ENCODE results near the gene NCKAP1. TPM values are rescaled to one million over a fixed set of nuclear protein-coding genes. Genes with fewer than 3 reads are reported as not detected.

Gene NCKAP1
- total RNA-seq, 1 experiment from 2014 or later, result 115 TPM

- ChIA-PET RAD21 (ENCODE audit: low non-redundant PET in 1 of 2, low total read pairs in 2 of 2, uncharacterized antibody in 2 of 2, unreplicated experiment in 2 of 2) (no interaction called here), CTCF (no interaction called here), POLR2A (no interaction called here)
- H3K79me2 ChIP-seq (ENCODE audit: insufficient read depth, low read length), result no peaks in the 10 kb centered on the region
- H3K9me2 ChIP-seq (ENCODE audit: insufficient read depth), result no peaks in the 10 kb centered on the region
- no peak for ATAC-seq
- no peak overlapping the region for H3K27ac ChIP-seq (ENCODE audit: low read depth, low read length)
- peak overlapping the region; percentile 60 for H2AFZ ChIP-seq (ENCODE audit: low read depth, low read length, poor library complexity, severe bottlenecking)
- H3K4me2 ChIP-seq (ENCODE audit: low read length), result no peak overlapping the region
- H3K9ac ChIP-seq (ENCODE audit: low read length), result no peak overlapping the region
- intact Hi-C loops (cut with micrococcal nuclease), result no loop called here
- peaks cover 0 to 10% of the 10 kb centered on the region in 2 experiments; a peak in 2 of 4 replicates for H3K4me1 ChIP-seq (ENCODE audit: control insufficient read depth in 1 of 2, insufficient read depth in 2 of 2, low read length in 2 of 2)
- DNase-seq (ENCODE audit: low read depth, low spot score), result no peak
- BruUV-seq (replicated peaks), result no TSS peak
- TF ChIP-seq ATF3 (IDR thresholded peaks at IDR 0.05), result no peak
- TF ChIP-seq ZFX (IDR thresholded peaks at IDR 0.05), result no peak
- no peak for TF ChIP-seq SIN3A (IDR thresholded peaks at IDR 0.05; ENCODE audit: low read depth)
- TF ChIP-seq, protein P1, sequence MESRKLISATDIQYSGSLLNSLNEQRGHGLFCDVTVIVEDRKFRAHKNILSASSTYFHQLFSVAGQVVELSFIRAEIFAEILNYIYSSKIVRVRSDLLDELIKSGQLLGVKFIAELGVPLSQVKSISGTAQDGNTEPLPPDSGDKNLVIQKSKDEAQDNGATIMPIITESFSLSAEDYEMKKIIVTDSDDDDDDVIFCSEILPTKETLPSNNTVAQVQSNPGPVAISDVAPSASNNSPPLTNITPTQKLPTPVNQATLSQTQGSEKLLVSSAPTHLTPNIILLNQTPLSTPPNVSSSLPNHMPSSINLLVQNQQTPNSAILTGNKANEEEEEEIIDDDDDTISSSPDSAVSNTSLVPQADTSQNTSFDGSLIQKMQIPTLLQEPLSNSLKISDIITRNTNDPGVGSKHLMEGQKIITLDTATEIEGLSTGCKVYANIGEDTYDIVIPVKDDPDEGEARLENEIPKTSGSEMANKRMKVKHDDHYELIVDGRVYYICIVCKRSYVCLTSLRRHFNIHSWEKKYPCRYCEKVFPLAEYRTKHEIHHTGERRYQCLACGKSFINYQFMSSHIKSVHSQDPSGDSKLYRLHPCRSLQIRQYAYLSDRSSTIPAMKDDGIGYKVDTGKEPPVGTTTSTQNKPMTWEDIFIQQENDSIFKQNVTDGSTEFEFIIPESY (IDR thresholded peaks at IDR 0.05; ENCODE audit: extremely low read depth, insufficient replicate concordance, low read length), result no peak
- TF ChIP-seq SP1 (IDR thresholded peaks at IDR 0.05; ENCODE audit: low read depth), result no peak
- no peak for TF ChIP-seq FOSL1 (IDR thresholded peaks at IDR 0.05; ENCODE audit: low read depth)
- TF ChIP-seq, protein P2, sequence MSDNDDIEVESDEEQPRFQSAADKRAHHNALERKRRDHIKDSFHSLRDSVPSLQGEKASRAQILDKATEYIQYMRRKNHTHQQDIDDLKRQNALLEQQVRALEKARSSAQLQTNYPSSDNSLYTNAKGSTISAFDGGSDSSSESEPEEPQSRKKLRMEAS (IDR thresholded peaks at IDR 0.05), result no peak
- H3K27me3 ChIP-seq (ENCODE audit: insufficient read depth, low read length), result no peaks in the 10 kb centered on the region
- H3K9me3 ChIP-seq (ENCODE audit: control insufficient read depth in 1 of 2, insufficient read depth in 1 of 2, low read depth in 1 of 2, low read length in 2 of 2), result no peaks in the 10 kb centered on the region
- H4K20me1 ChIP-seq (ENCODE audit: insufficient read depth), result no peaks in the 10 kb centered on the region
- H3K36me3 ChIP-seq (ENCODE audit: control insufficient read depth in 1 of 2, insufficient read depth in 2 of 2, low read length in 2 of 2), result no peaks in the 10 kb centered on the region
- no peak overlapping the region for H3K4me3 ChIP-seq (replicated peaks in 1 of 2; ENCODE audit: low read depth in 1 of 2, low read length in 2 of 2)
Observed at GRCh38 chr2:183057333-183057985, 19.2 kb upstream of the NCKAP1 start.

- no peak overlapping the region for H3K9ac ChIP-seq (ENCODE audit: low read length)
- POLR2A ChIA-PET, result no interaction called here
- no peaks in the 10 kb centered on the region for H3K4me1 ChIP-seq (ENCODE audit: control insufficient read depth in 1 of 2, insufficient read depth in 2 of 2, low read length in 2 of 2)
- ATAC-seq, result no peak
- no peaks in the 10 kb centered on the region for H3K79me2 ChIP-seq (ENCODE audit: insufficient read depth, low read length)
- no peaks in the 10 kb centered on the region for H4K20me1 ChIP-seq (ENCODE audit: insufficient read depth)
- CTCF ChIA-PET, result no interaction called here
- no peak for DNase-seq (ENCODE audit: low read depth, low spot score)
- no TSS peak for BruUV-seq (replicated peaks)
- no peaks in the 10 kb centered on the region for H3K9me3 ChIP-seq (ENCODE audit: control insufficient read depth in 1 of 2, insufficient read depth in 1 of 2, low read depth in 1 of 2, low read length in 2 of 2)
- H3K36me3 ChIP-seq (ENCODE audit: control insufficient read depth in 1 of 2, insufficient read depth in 2 of 2, low read length in 2 of 2), result no peaks in the 10 kb centered on the region
- no peak overlapping the region for H3K27ac ChIP-seq (ENCODE audit: low read depth, low read length)
- no peak overlapping the region for H3K4me2 ChIP-seq (ENCODE audit: low read length)
- H3K4me3 ChIP-seq (replicated peaks in 1 of 2; ENCODE audit: low read depth in 1 of 2, low read length in 2 of 2), result no peak overlapping the region
- H3K9me2 ChIP-seq (ENCODE audit: insufficient read depth), result no peaks in the 10 kb centered on the region
- RAD21 ChIA-PET (ENCODE audit: low non-redundant PET in 1 of 2, low total read pairs in 2 of 2, uncharacterized antibody in 2 of 2, unreplicated experiment in 2 of 2), result no interaction called here
- intact Hi-C loops (cut with micrococcal nuclease), result no loop called here
- H2AFZ ChIP-seq (ENCODE audit: low read depth, low read length, poor library complexity, severe bottlenecking), result no peak overlapping the region
- no peaks in the 10 kb centered on the region for H3K27me3 ChIP-seq (ENCODE audit: insufficient read depth, low read length)
- TF ChIP-seq EZH2phosphoT487 (IDR thresholded peaks at IDR 0.05; ENCODE audit: borderline replicate concordance), result no peak
- no peak for TF ChIP-seq POLR2AphosphoS5 (IDR thresholded peaks at IDR 0.05; ENCODE audit: low read depth, low read length)
- no peak for TF ChIP-seq SIN3A (IDR thresholded peaks at IDR 0.05; ENCODE audit: low read depth)
- no peak for TF ChIP-seq JUND (IDR thresholded peaks at IDR 0.05)
- no peak for TF ChIP-seq RAD21 (IDR thresholded peaks at IDR 0.05; ENCODE audit: low read depth)
- TF ChIP-seq CEBPB (IDR thresholded peaks at IDR 0.05; ENCODE audit: low read depth), result no peak
- TF ChIP-seq CBX3 (IDR thresholded peaks at IDR 0.05; ENCODE audit: low read depth), result no peak
- TF ChIP-seq ATF3 (IDR thresholded peaks at IDR 0.05), result no peak
- TF ChIP-seq EGR1 (IDR thresholded peaks at IDR 0.05; ENCODE audit: low read depth), result no peak
- no peak for TF ChIP-seq YY1 (IDR thresholded peaks at IDR 0.05; ENCODE audit: extremely low read depth, insufficient replicate concordance, low read depth, low read length)
- TF ChIP-seq TCF7L2 (IDR thresholded peaks at IDR 0.05; ENCODE audit: borderline replicate concordance, extremely low read depth, insufficient read depth, insufficient read length), result no peak
- TF ChIP-seq EZH2 (IDR thresholded peaks at IDR 0.05), result no peak
Observed at GRCh38 chr2:183049420-183049819, 11.2 kb upstream of the NCKAP1 start.
